Bone marrow (tissue), 2 donors: Measurements from ENCODE around the gene RNGTT.
"Not testable (repeated sequence)": the region's sequence is repeated elsewhere in the genome, so short reads cannot be mapped to it uniquely, and the experiment has no call there.

Source experiments
- DNase-seq, 2 donors: peaks; one replicate each; lab custom pipeline; 2025; lab: John Stamatoyannopoulos, UW

The RNGTT gene

GRCh38 chr6:88722686-88723085, 240.7 kb downstream of the RNGTT start:
- no peak for DNase-seq

DNA sequence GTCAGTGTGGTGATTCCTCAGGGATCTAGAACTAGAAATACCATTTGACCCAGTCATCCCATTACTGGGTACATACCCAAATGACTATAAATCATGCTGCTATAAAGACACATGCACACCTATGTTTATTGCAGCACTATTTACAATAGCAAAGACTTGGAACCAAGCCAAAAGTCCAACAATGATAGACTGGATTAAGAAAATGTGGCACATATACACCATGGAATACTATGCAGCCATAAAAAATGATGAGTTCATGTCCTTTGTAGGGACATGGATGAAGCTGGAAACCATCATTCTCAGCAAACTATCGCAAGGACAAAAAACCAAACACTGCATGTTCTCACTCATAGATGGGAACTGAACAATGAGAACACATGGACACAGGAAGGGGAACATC, 247.0 kb downstream of the RNGTT start:
- not testable (repeated sequence) for DNase-seq

- no peak for DNase-seq
These were observed 251.0 kb downstream of the RNGTT start for GRCh38 chr6:88712243-88712936.

DNA sequence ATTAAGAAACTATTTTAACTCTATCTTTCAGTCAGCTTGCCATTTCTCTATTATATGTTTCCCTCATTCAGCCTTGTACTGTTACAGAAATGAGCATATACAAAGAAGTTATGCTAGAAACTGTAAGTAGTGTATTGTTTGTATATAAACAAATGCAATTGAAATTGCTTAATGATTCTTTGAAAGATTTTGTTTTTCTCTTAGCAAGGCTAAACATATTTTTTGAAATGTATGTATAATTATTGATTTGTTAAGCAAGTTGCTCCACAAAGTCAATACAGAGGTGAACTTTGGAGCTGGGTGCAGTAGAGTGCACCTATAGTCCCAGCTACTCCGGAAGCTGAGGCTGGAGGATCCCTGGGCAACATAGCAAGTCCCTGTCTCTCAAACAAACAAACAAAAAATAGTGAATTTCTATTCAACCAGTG, 253.6 kb downstream of the RNGTT start:
- DNase-seq = no peak

GRCh38 chr6:88708197-88708744, 255.1 kb downstream of the RNGTT start:
- DNase-seq = no peak

- no peak for DNase-seq
These were observed 257.8 kb downstream of the RNGTT start for GRCh38 chr6:88705601-88706000.

GRCh38 chr6:88704980-88705379, 258.4 kb downstream of the RNGTT start:
- DNase-seq = no peak

- no peak for DNase-seq
These were observed 260.4 kb downstream of the RNGTT start for GRCh38 chr6:88702956-88703556.

DNA sequence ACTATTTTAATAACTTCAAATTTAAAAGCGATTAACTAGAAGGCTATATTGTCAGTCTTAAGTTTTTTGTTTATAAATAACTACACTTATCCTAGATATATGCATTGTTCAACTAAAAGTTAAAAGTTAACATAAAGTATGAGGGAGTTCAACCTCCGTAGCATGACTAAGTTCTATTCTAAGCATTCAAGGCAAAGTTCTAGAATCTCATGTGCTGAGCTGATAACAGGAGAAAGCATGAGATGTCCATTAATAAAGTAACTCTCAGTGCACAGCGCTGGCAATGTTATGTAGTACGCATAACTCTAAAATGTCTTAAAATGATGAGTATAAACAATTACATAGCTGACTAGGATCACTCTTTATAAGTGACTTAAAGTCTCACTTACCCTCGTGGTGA, 264.8 kb downstream of the RNGTT start:
- no peak for DNase-seq

- no peak for DNase-seq
These were observed 267.5 kb downstream of the RNGTT start for GRCh38 chr6:88695937-88696336.

GRCh38 chr6:88683734-88684133, 279.7 kb downstream of the RNGTT start:
- DNase-seq = no peak

DNA sequence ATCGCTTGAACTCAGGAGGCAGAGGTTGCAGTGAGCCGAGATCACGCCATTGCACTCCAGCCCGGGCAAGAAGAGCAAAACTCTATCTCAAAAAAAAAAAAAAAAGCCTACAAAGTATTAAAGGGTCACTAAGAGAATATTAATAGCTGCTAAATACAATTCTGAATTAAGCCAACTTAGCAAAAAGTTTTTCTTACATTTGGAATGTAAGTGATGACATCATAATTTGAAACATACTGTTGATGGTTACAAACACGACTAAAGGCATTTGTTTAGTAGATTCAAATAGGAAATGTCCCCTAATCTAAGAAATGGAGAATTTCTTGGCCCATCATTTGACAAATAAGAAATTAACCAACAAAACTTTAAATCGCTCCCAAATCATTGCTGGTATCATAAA, 282.8 kb downstream of the RNGTT start:
- DNase-seq = no peak

GRCh38 chr6:88679841-88680240, 283.6 kb downstream of the RNGTT start:
- DNase-seq = no peak

GRCh38 chr6:88677356-88677755, 286.1 kb downstream of the RNGTT start:
- no peak for DNase-seq

- DNase-seq = no peak
These were observed 291.8 kb downstream of the RNGTT start for GRCh38 chr6:88671624-88672023.

GRCh38 chr6:88670369-88670768, 293.0 kb downstream of the RNGTT start:
- no peak for DNase-seq

DNA sequence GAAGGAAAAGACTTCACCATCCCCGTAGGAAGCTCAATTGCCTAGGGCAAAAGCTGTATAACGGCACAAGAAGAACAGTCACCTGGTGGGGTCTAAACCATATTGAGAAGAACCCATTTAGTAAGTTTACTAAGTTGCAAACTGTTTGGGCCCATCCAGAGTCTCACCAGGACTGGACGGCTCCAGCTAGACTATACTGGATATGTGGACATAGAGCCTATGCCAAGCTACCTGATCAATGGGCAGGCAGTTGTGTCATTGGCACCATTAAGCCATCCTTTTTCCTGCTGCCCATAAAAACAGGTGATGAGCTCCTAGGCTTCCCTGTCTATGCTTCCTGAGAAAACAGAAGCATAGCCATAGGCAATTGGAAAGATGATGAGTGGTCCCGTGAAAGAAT, 293.9 kb downstream of the RNGTT start:
- no peak for DNase-seq

DNA sequence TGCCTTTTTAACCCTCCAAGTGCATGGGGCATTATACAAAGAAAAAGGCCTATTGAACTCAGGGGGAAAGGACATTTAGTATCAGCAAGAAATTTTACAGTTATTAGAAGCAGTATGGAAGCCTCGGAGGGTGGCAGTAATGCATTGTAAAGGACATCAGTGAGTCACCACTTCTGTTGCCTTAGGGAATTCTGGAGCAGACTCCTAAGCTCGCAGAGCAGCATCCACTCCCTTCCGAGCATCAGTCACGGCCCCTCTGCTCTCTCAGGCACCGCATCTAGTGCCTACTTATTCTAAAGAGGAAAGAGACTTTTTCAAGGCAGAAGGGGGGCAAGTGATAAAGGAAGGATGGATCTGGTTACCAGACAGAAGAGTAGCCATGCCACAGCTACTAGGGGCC, 296.5 kb downstream of the RNGTT start:
- DNase-seq = no peak

DNA sequence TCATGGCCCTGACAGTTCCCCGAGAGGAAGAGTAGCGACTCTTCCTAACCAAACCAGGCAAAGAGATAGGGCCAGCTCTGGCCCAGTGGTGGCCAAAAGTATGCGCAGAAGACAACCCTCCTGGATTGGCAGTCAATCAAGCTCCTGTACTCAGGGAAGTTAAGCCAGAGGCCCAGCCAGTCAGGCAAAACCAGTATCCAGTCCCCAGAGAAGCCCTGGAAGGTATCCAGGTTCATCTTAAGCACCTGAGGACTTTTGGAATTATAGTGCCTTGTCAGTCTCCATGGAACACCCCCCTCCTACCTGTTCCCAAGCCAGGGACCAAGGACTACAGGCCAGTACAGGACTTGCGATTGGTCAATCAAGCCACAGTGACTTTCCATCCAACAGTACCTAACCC, 298.3 kb downstream of the RNGTT start:
- DNase-seq = no peak

DNA sequence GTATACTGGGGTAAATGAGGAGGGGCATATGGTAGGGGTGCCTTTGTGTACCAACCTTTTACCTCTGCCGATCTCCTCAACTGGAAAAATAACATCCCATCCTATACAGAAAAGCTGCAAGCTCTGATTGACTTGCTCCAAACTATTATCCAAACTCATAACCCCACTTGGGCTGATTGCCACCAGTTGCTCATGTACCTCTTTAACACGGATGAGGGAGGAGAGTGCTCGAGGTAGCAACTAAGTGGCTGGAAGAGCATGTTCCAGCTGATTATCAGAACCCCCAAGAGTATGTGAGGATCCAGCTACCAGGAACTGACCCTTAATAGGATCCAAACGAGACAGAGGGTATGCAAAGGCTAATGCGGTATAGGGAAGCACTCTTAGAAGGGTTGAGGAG, 299.6 kb downstream of the RNGTT start:
- no peak for DNase-seq

DNA sequence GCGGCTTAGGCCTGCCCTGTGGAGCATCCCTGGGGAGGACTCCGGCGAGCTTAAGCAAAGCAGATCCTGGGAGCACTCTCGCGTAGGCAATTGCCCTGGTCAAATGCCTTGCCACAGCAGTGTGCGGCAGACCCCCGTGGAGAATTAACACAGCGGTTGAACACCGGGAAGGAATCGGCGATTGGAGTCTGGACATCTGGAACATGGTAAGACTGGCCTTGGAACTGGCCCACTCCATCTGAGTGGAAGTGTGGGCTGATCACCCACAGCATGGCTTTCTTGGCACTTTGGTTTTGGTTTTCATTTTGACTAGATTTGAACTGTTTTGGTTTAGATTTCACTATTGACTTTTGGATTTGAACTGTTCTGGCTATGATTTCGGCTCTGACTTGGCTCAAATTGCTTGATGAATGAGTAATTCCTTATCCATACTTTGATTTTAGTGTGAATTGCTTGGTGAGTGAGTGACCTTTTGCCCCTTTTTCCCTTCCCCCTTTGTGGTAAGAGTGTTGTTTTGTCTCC, 300.7 kb downstream of the RNGTT start:
- DNase-seq = no peak

DNA sequence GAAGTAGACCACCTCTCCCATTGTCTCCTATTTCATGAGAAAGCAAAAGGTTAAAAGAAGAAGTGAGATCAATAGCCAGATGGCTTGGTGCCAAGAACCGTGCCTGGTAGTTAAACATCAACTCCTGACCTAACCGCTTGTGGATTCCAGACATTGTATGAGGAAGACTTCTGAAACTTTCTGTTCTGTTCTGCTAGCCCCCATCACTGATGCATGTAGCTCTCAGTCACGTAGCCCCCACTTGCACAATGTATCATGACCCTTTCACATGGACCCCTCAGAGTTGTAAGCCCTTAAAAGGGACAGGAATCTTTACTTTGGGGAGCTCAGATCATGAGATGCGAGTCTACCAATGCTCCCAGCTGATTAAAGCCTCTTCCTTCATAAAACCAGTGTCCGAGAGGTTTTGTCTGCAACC, 301.2 kb downstream of the RNGTT start:
- DNase-seq = no peak

DNA sequence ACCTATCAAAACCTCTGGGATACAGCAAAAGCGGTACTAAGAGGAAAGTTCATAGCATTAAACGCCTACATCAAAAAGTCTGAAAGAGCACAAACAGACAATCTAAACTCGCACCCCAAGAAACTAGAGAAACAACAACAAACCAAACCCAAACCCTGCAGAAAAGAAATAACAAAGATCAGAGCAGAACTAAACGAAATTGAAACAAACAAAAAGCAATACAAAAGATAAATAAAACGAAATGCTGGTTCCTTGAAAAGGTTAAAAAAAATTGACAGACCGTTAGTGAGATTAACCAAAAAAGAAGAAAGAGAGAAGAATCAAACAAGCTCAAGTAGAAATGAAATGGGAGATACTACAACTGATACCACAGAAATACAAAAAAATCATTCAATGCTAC, 302.3 kb downstream of the RNGTT start:
- no peak for DNase-seq
